Thymus (tissue), 11 donors: Measurements from ENCODE around the gene ZC3H18. TPM values are rescaled to one million over a fixed set of nuclear protein-coding genes. Genes with fewer than 3 reads are reported as not detected.

ENCODE experiments used
- DNase-seq, 9 donors: peaks; one replicate each; pipeline ENCODE4 v3.0.0-alpha.2; 2013; ENCODE audit warnings: low spot score in 9 of 9, low read depth in 6 of 9, missing footprints in 1 of 9
- H3K27ac ChIP-seq, 2 donors: one replicate each; pipeline ENCODE4 v1.5.1; 2013; ENCODE audit warnings: control low read depth in 1 of 2, low read depth in 1 of 2, low read length in 1 of 2, mild to moderate bottlenecking in 1 of 2, moderate library complexity in 1 of 2
- H3K27me3 ChIP-seq, 2 donors: one replicate each; pipeline ENCODE4 v1.5.1; 2013; ENCODE audit warnings: low read length in 1 of 2; ENCODE audit not compliant: control insufficient read depth in 2 of 2, insufficient read depth in 1 of 2
- H3K36me3 ChIP-seq, 2 donors: one replicate each; pipeline ENCODE4 v1.5.1; 2013; ENCODE audit warnings: low read length in 1 of 2, mild to moderate bottlenecking in 1 of 2, moderate library complexity in 1 of 2; ENCODE audit not compliant: control insufficient read depth in 2 of 2, insufficient read depth in 2 of 2
- H3K4me1 ChIP-seq, 2 donors: one replicate each; pipeline ENCODE4 v1.5.1; 2013; ENCODE audit warnings: low read length in 2 of 2; ENCODE audit not compliant: control insufficient read depth in 2 of 2, insufficient read depth in 2 of 2
- H3K4me3 ChIP-seq, 2 donors: one replicate each; pipeline ENCODE4 v1.5.1; 2013; ENCODE audit warnings: low read length in 2 of 2, control low read depth in 1 of 2, mild to moderate bottlenecking in 1 of 2
- H3K9me3 ChIP-seq, 2 donors: one replicate each; pipeline ENCODE4 v1.5.1; 2013; ENCODE audit warnings: low read length in 1 of 2, mild to moderate bottlenecking in 1 of 2; ENCODE audit not compliant: control insufficient read depth in 2 of 2, insufficient read depth in 1 of 2
- WGBS: extraction: QIAGEN DNeasy Blood & Tissue Kit; methylation state at CpG from one replicate; pipeline ENCODE4 v1.1.7; 2013; 5-methylcytosine and 5-hydroxymethylcytosine counted together
- polyA plus RNA-seq: library from polyadenylated mRNA; stranded (reverse); fragments of 200-250 nt; gene quantifications from one replicate; pipeline ENCODE4 v1.2.3, GENCODE V29; 2013
- total RNA-seq: library from RNA; stranded (reverse); fragments of 120-200 nt; gene quantifications from one replicate; pipeline ENCODE4 v1.2.4, GENCODE V29; 2013
- donor health status: healthy.

ZC3H18 gene
- total and polyA plus RNA-seq, 2 donors: 11.2 to 28.9 TPM

DNA sequence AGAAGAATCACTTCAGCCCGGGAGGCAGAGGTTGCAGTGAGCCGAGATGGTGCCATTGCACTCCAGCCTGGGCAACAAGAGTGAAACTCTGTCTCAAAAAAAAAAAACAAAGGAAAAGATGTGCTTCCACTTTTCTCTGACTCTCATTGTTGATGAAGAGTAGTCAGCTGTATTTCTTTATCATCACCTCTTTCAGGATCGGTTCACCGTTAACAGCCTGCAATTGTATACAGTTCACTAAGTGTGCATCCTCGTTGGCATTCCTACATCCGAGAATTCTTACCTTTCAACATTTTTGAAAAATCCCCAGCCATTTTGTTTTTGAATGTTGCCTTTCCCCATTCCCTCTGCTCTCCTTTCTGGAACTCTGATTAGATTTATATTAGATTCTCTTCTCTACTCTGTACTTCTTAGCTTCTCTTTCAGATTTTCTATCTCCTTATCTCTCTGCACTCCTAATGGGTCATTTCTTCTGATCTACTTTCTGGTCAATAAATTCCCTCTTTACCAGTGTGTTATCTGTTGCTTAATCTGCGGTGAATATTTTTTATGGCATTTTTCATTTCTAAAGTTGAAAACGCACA, 26.9 kb upstream of the ZC3H18 start:
- Histone ChIP-seq H3K9me3 (peaks cover 3 to 36% of the 10 kb centered on the region in 2 donors), H3K27ac (no peak overlapping the region), H3K27me3 (peaks cover 2 to 57% of the 10 kb centered on the region in 2 donors), H3K4me3 (no peak overlapping the region), H3K4me1 (no peaks in the 10 kb centered on the region), H3K36me3 (no peaks in the 10 kb centered on the region)
- WGBS: 92% methylated on average over 8 of the region's 8 CpGs
- DNase-seq: no peak

DNA sequence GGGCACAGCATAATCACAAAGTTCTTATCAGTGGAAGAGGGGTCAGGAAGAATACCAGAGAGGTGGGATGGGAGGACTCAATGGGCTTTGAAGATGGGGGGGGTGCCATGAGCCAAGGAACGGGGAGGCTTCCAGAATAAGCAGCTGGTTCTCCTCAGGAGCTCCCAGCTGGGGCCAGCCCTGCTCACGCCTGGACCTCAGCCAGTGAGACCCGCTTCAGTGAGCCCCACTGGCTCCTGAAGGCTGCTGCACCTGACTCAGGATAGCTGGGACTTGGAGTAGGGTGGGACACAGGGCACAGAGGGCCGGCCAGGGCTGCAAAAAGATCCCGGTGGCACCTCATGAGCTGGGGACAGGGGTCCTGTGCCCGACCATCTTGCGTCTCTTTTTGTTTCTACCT, 24.4 kb upstream of the ZC3H18 start:
- Histone ChIP-seq H3K4me3 (no peak overlapping the region), H3K9me3 (peaks cover 3 to 31% of the 10 kb centered on the region in 2 donors), H3K36me3 (no peaks in the 10 kb centered on the region), H3K27ac (no peak overlapping the region), H3K27me3 (peaks cover under 1 to 50% of the 10 kb centered on the region in 2 donors), H3K4me1 (peaks cover 4 to 9% of the 10 kb centered on the region in 2 donors)
- DNase-seq: no peak
- 91% methylated on average over 7 of the region's 7 CpGs for WGBS

DNA sequence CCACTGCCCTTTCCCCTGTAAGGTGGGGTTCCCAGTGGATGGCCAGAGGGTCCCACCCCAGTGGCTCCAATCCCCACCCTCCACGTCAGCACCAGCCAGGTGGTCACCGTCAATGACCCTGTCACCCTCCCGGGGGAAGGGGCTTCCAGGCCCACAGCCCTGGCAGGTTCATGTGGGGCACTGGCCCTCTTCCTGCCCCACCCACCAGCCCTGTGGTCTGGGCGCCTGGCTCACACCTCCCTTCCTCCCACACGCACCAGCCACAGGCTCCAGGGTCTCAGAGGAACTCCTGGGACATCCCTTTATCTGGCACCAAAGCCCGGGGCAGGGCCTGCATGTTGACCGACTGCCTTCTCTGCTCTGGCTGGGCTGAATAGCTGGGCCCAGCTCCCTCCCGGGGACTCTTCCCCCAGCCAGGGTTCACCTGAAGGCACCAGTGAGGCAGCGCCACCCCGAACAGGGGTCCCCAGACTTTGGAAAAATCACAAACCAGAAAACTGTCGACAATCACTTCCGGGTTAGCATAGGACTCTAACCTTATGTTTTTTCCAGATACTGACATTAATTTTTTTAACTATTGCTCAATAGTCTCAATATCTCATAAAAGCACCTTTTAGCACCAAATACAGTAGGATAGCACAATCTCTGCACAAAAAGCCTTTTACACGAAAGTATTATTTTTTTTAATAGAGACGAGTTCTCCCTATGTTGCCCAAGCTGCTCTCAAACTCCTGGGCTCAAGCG, 21.9 kb upstream of the ZC3H18 start:
- H3K9me3 ChIP-seq: peaks cover 0 to 17% of the 10 kb centered on the region in 2 donors
- H3K4me3 ChIP-seq: no peak overlapping the region
- no peaks in the 10 kb centered on the region for H3K36me3 ChIP-seq
- H3K27me3 ChIP-seq: peaks cover 0 to 44% of the 10 kb centered on the region in 2 donors
- DNase-seq: no peak
- 80% methylated on average over 15 of the region's 15 CpGs for WGBS
- H3K27ac ChIP-seq: no peak overlapping the region
- peaks cover 15 to 25% of the 10 kb centered on the region in 2 donors for H3K4me1 ChIP-seq

DNA sequence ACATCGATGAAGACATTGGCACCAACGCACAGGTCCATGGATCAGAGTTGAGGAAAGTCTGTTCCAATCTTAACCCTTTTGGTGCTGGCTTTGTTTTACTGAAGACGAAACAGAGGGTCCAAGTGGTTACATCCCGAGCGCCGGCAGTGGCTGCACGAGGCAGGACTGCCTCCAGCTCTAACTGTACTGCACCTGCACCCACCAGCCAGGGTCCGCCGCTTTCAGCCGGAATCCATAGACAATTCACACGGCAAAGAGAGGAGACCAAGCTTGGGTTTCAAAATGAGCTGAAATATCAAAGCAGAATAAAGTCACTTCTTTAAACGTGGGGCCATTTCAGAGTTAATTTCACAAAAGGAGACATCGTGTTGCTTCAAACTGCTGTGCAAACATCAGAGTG, 21.2 kb upstream of the ZC3H18 start:
- H3K27me3 ChIP-seq: peaks cover 0 to 44% of the 10 kb centered on the region in 2 donors
- no peak for DNase-seq
- no peaks in the 10 kb centered on the region for H3K36me3 ChIP-seq
- WGBS: 85% methylated on average over 13 of the region's 13 CpGs
- no peak overlapping the region for H3K4me3 ChIP-seq
- H3K27ac ChIP-seq: no peak overlapping the region
- H3K9me3 ChIP-seq: peaks cover 0 to 12% of the 10 kb centered on the region in 2 donors
- H3K4me1 ChIP-seq: peaks cover 15 to 31% of the 10 kb centered on the region in 2 donors

DNA sequence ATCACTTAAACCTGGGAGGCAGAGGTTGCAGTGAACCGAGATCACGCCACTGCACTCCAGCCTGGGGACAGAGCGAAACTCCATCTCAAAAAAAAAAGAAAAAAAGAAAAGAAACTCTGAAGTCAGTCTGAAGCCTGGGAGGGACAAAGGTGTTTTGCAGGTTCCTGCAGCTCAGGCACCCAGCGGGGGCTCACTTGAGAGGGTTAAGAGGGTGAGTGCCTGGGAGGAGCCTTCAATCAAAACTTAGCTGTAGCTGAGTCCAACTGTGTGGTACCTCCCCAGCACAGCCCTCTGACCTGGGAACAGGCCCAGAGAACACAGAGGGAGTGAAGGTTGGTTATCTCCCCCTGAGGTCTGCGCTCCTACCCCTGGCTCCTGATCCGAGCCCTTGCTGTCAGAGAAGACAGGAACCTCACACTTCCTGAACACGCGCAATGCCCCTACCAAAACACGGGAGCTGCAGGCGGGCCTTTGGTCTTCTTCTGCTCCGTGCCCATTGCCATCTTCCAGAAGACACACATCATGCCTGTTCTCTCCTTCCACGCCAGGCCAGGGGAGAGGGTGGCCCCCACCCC, 20.4 kb upstream of the ZC3H18 start:
- Histone ChIP-seq H3K27ac (peak overlapping the region in 1 of 2 donors; percentile 75), H3K27me3 (peaks cover 0 to 43% of the 10 kb centered on the region in 2 donors), H3K4me3 (no peak overlapping the region), H3K9me3 (peaks cover 0 to 6% of the 10 kb centered on the region in 2 donors), H3K4me1 (peaks cover 15 to 39% of the 10 kb centered on the region in 2 donors), H3K36me3 (no peaks in the 10 kb centered on the region)
- DNase-seq: peak in 1 of 9 donors; percentile 41
- 32% methylated on average over 12 of the region's 12 CpGs for WGBS

DNA sequence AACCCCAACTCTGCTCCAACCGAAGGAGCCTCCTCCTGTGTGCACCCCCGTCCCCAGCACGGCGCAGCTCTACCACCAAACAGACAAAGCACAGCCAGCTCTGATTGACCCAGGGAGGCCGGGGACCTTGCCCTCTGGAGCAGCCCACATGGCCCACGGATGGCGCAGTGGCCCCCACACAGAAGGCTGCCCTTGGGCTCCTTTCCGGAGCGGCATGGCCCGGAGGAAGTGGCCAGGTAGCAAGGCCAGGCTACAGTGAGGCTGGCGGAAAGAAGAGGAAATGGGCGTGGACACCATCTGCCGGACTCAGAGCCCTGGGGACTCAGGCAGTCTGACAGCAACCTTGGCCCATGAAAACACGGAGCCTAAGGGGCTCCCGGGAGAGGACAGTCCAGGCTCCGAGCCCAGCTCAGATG, 19.9 kb upstream of the ZC3H18 start:
- WGBS: 7% methylated on average over 16 of the region's 16 CpGs
- Histone ChIP-seq H3K27me3 (peaks cover 0 to 41% of the 10 kb centered on the region in 2 donors), H3K36me3 (no peaks in the 10 kb centered on the region)

DNA sequence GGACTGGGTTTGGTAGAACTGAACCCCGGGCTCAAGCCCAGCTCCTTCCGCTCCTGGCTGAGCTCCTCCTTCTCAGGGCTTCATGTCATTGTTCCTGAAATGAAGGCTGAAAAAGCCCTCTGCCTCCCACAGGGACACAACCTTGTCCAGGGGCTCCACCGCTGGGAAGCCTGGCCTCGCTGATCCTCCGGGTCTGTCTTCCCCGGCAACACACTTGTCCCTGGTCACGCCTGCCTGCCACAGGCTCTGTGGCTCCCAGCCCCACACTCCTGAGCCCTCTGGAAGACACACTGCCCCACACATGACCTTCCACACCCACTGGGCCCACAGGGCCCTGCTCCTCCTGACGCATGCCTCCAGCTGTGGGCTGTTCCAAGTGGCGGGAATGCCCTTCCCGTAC, 18.0 kb upstream of the ZC3H18 start:
- Histone ChIP-seq H3K4me3 (no peak overlapping the region), H3K9me3 (peaks cover 0 to 11% of the 10 kb centered on the region in 2 donors), H3K36me3 (no peaks in the 10 kb centered on the region), H3K4me1 (peaks cover 15 to 41% of the 10 kb centered on the region in 2 donors), H3K27me3 (peaks cover 0 to 28% of the 10 kb centered on the region in 2 donors), H3K27ac (peak overlapping the region in 1 of 2 donors; percentile 27)
- no peak for DNase-seq
- WGBS: 95% methylated on average over 10 of the region's 10 CpGs

More for the DNA sequence above, 19.9 kb upstream of the ZC3H18 start:
- H3K27ac ChIP-seq: peak overlapping the region in 1 of 2 donors; percentile 56
- H3K9me3 ChIP-seq: peaks cover 0 to 4% of the 10 kb centered on the region in 2 donors
- peak overlapping the region in 1 of 2 donors; percentile 32 for H3K4me3 ChIP-seq
- peak in 1 of 9 donors; percentile 55 for DNase-seq
- H3K4me1 ChIP-seq: peaks cover 15 to 41% of the 10 kb centered on the region in 2 donors

DNA sequence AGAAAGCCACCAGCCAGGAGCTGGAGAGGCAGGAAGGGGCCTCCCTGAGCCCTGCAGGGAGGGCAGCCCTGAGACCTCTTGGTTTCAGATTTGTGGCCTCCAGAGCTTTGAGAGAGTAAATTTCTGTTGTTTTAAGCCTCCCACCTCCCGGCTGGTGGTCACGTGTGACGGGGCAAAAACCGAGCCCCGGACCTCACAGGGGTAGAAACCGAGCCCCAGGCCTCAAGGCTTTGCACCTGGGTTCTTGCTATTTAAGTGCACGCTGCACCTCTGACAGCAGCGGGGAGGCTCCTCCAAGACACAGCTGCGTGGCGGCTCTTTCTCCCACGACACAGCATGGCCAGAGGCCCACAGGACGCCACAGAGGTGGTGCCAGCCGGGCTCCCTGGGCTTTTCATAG, 17.4 kb upstream of the ZC3H18 start:
- H3K4me3 ChIP-seq: no peak overlapping the region
- peaks cover 15 to 41% of the 10 kb centered on the region in 2 donors for H3K4me1 ChIP-seq
- peaks cover 0 to 11% of the 10 kb centered on the region in 2 donors for H3K9me3 ChIP-seq
- WGBS: 6% methylated on average over 13 of the region's 13 CpGs
- H3K27ac ChIP-seq: peak overlapping the region in 1 of 2 donors; percentile 27
- peak in 4 of 9 donors; percentile 28 to 69 (median 48) for DNase-seq
- H3K27me3 ChIP-seq: peaks cover 0 to 29% of the 10 kb centered on the region in 2 donors
- H3K36me3 ChIP-seq: no peaks in the 10 kb centered on the region

DNA sequence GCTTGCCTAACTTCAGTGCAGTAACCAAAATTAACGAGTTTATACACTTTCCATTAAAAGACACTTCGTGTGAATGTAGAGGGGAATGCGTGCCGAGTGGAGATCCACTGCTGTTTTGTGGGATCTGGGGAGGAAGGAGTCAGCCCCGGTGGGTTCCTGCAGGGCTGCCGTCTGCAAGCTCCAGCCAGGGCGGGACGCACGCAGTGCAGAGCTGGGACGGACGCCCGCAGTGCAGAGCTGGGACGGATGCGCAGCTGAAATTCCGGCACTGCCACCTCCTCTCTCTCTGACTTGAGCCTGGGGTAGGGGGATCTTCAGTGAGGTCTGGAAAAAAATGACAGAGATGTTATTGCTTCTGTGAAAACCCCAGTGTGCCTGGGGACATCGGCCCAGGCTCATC, 16.5 kb upstream of the ZC3H18 start:
- no peak for DNase-seq
- no peak overlapping the region for H3K27ac ChIP-seq
- H3K9me3 ChIP-seq: peaks cover 0 to 11% of the 10 kb centered on the region in 2 donors
- H3K4me1 ChIP-seq: peaks cover 15 to 41% of the 10 kb centered on the region in 2 donors
- H3K36me3 ChIP-seq: no peaks in the 10 kb centered on the region
- WGBS: 93% methylated on average over 16 of the region's 16 CpGs
- no peak overlapping the region for H3K4me3 ChIP-seq
- H3K27me3 ChIP-seq: peaks cover 0 to 25% of the 10 kb centered on the region in 2 donors
